IMR-90 (cell line): Measurements from ENCODE around the gene PRPH2. TPM values are rescaled to one million over a fixed set of nuclear protein-coding genes. Genes with fewer than 3 reads are reported as not detected.

Experiments used
- ATAC-seq: fragments of 200-7000 bp; cut with Tn5 transposase; 2 replicates; pipeline ENCODE4 v1.9.1; 2020; ENCODE audit warnings: low read depth, mild to moderate bottlenecking, moderate library complexity
- BruUV-seq: library from RNA; stranded (reverse); fragments of 400-500 nt; replicated peaks from 2 replicates; lab custom pipeline; 2021; lab: Mats Ljungman, UMichigan
- CTCF ChIA-PET: fragments of 300-600 bp; formaldehyde crosslinking; extraction: SDS; loops from one replicate; lab custom pipeline; 2021; ENCODE audit warnings: antibody characterized with exemption; lab: Yijun Ruan, JAX
- POLR2A ChIA-PET: fragments of 300-600 bp; sonication (Branson Sonifier 250); formaldehyde crosslinking; loops from one replicate; lab custom pipeline; 2022; ENCODE audit warnings: antibody characterized with exemption; ENCODE audit not compliant: unreplicated experiment; lab: Charles Lee
- DNase-seq: peaks from one replicate; pipeline ENCODE4 v3.0.0; 2013
- H2AFZ ChIP-seq: replicated peaks from 2 replicates; pipeline ENCODE3; 2013; ENCODE audit warnings: low read length, mild to moderate bottlenecking; ENCODE audit not compliant: poor library complexity
- H2AK5ac ChIP-seq: 2 replicates; pipeline ENCODE4 v1.6.1; 2013; ENCODE audit warnings: low read depth, low read length, inconsistent platforms
- H2AK9ac ChIP-seq: replicated peaks from 2 replicates; pipeline ENCODE3; 2013; ENCODE audit warnings: mild to moderate bottlenecking, low read depth, low read length, moderate library complexity; ENCODE audit not compliant: poor library complexity
- H2BK120ac ChIP-seq: 2 replicates; pipeline ENCODE4 v1.6.1; 2013; ENCODE audit warnings: low read depth, low read length, inconsistent platforms
- H2BK15ac ChIP-seq: 3 replicates; pipeline ENCODE4 v1.6.1; 2013; ENCODE audit warnings: low read depth, low read length, inconsistent platforms
- H2BK20ac ChIP-seq: 2 replicates; pipeline ENCODE4 v1.6.1; 2013; ENCODE audit warnings: low read depth, mild to moderate bottlenecking, inconsistent platforms, low read length, moderate library complexity
- H2BK5ac ChIP-seq: 2 replicates; pipeline ENCODE4 v1.6.1; 2013; ENCODE audit warnings: mild to moderate bottlenecking, low read depth, low read length, inconsistent platforms; ENCODE audit not compliant: poor library complexity, severe bottlenecking
- H3K14ac ChIP-seq: replicated peaks from 2 replicates; pipeline ENCODE4 v1.6.1; 2013; ENCODE audit warnings: low read depth, low read length, inconsistent platforms
- H3K18ac ChIP-seq: 2 replicates; pipeline ENCODE4 v1.6.1; 2013; ENCODE audit warnings: low read depth, low read length, control low read depth
- H3K23ac ChIP-seq: 2 replicates; pipeline ENCODE4 v1.6.1; 2013; ENCODE audit warnings: low read depth, low read length, inconsistent platforms
- H3K27ac ChIP-seq: 2 replicates; pipeline ENCODE4 v1.5.1; 2013; ENCODE audit warnings: mild to moderate bottlenecking, control low read depth, low read length; ENCODE audit not compliant: insufficient read depth
- H3K27me3 ChIP-seq: 2 replicates; pipeline ENCODE4 v1.6.1; 2013; ENCODE audit warnings: low read length; ENCODE audit not compliant: control insufficient read depth, insufficient read depth
- H3K36me3 ChIP-seq: 2 replicates; pipeline ENCODE4 v1.6.1; 2013; ENCODE audit warnings: low read length, mixed read lengths; ENCODE audit not compliant: control insufficient read depth, insufficient read depth
- H3K4ac ChIP-seq: 2 replicates; pipeline ENCODE4 v1.6.1; 2013; ENCODE audit warnings: low read depth, low read length, inconsistent platforms
- H3K4me1 ChIP-seq: 2 replicates; pipeline ENCODE4 v1.6.1; 2013; ENCODE audit warnings: low read length, mixed read lengths; ENCODE audit not compliant: control insufficient read depth, insufficient read depth
- H3K4me2 ChIP-seq: 2 replicates; pipeline ENCODE4 v1.6.1; 2013; ENCODE audit warnings: low read depth, mild to moderate bottlenecking, control low read depth, low read length, moderate library complexity
- H3K4me3 ChIP-seq: 2 replicates; pipeline ENCODE4 v1.5.1; 2013; ENCODE audit warnings: low read depth, mild to moderate bottlenecking, control low read depth, low read length, moderate library complexity; ENCODE audit not compliant: insufficient read depth
- H3K56ac ChIP-seq: 2 replicates; pipeline ENCODE4 v1.6.1; 2013; ENCODE audit warnings: low read length, inconsistent platforms; ENCODE audit not compliant: insufficient read depth; ENCODE audit errors: extremely low read depth
- H3K79me1 ChIP-seq, 2 experiments: 2 replicates each; pipeline ENCODE4 v1.6.1; 2013; ENCODE audit warnings: low read length in 2 of 2, inconsistent platforms in 1 of 2, low read depth in 1 of 2
- H3K9ac ChIP-seq: 2 replicates; pipeline ENCODE4 v1.6.1; 2013; ENCODE audit warnings: low read depth, low read length, control low read depth
- H3K9me1 ChIP-seq: 2 replicates; pipeline ENCODE4 v1.6.1; 2013; ENCODE audit warnings: low read length, inconsistent platforms; ENCODE audit not compliant: insufficient read depth
- H3K9me3 ChIP-seq: 2 replicates; pipeline ENCODE4 v1.6.1; 2013; ENCODE audit warnings: low read length; ENCODE audit not compliant: control insufficient read depth, insufficient read depth
- H4K20me1 ChIP-seq: 2 replicates; pipeline ENCODE4 v1.6.1; 2013; ENCODE audit warnings: low read length, inconsistent platforms; ENCODE audit not compliant: insufficient read depth
- H4K5ac ChIP-seq: 2 replicates; pipeline ENCODE4 v1.6.1; 2013; ENCODE audit warnings: mild to moderate bottlenecking, low read depth, low read length, control low read depth
- H4K8ac ChIP-seq, 2 experiments: 2 replicates each; pipeline ENCODE4 v1.6.1; 2013; ENCODE audit warnings: low read depth in 2 of 2, low read length in 2 of 2, control low read depth in 1 of 2, inconsistent platforms in 1 of 2
- H4K91ac ChIP-seq: 2 replicates; pipeline ENCODE4 v1.6.1; 2013; ENCODE audit warnings: low read depth, low read length, inconsistent platforms; ENCODE audit not compliant: insufficient read depth
- BHLHE40 ChIP-seq: fragments of 150-350 bp; IDR thresholded peaks from 2 replicates; pipeline ENCODE4 v1.6.1; 2016; ENCODE audit warnings: mild to moderate bottlenecking, low read depth, low read length
- CEBPB ChIP-seq: IDR thresholded peaks from 2 replicates; pipeline ENCODE4 v1.6.1; 2012; ENCODE audit warnings: low read depth, low read length, improper control_type of control experiment
- CHD1 ChIP-seq: IDR thresholded peaks from 2 replicates; pipeline ENCODE4 v1.6.1; 2012; ENCODE audit warnings: low read depth, low read length, improper control_type of control experiment
- FOS ChIP-seq: fragments of 150-350 bp; IDR thresholded peaks from 2 replicates; pipeline ENCODE4 v1.6.1; 2016; ENCODE audit warnings: low read depth, low read length
- MAFK ChIP-seq: IDR thresholded peaks from 2 replicates; pipeline ENCODE4 v1.6.1; 2012; ENCODE audit warnings: low read depth, low read length, improper control_type of control experiment
- MAZ ChIP-seq: IDR thresholded peaks from 2 replicates; pipeline ENCODE4 v1.6.1; 2012; ENCODE audit warnings: low read depth, mild to moderate bottlenecking, low read length, improper control_type of control experiment, moderate library complexity, borderline replicate concordance
- MXI1 ChIP-seq: IDR thresholded peaks from 2 replicates; pipeline ENCODE4 v1.6.1; 2012; ENCODE audit warnings: low read depth, mild to moderate bottlenecking, low read length, moderate library complexity, borderline replicate concordance
- NFE2L2 ChIP-seq: fragments of 150-350 bp; IDR thresholded peaks from 2 replicates; pipeline ENCODE4 v1.6.1; 2016; ENCODE audit warnings: low read depth, mild to moderate bottlenecking, low read length
- POLR2A ChIP-seq: IDR thresholded peaks from 2 replicates; pipeline ENCODE4 v1.6.1; 2012; ENCODE audit warnings: mild to moderate bottlenecking, low read depth, low read length
- RAD21 ChIP-seq: IDR thresholded peaks from 2 replicates; pipeline ENCODE4 v1.6.1; 2012; ENCODE audit warnings: low read length, improper control_type of control experiment
- RCOR1 ChIP-seq: IDR thresholded peaks from 2 replicates; pipeline ENCODE4 v1.6.1; 2012; ENCODE audit warnings: mild to moderate bottlenecking, low read length, improper control_type of control experiment; ENCODE audit not compliant: insufficient replicate concordance
- RFX5 ChIP-seq: IDR thresholded peaks from 2 replicates; pipeline ENCODE4 v1.8.0; 2012; ENCODE audit warnings: low read depth, mild to moderate bottlenecking, low read length, moderate library complexity
- SMC3 ChIP-seq: fragments of 150-350 bp; IDR thresholded peaks from 2 replicates; pipeline ENCODE4 v1.6.1; 2016; ENCODE audit warnings: low read depth, mild to moderate bottlenecking, antibody characterized with exemption, low read length, moderate library complexity
- WGBS, 2 experiments: methylation state at CpG; one replicate each; pipeline versions ENCODE4 v1.1.5 to v1.1.7; 2013; ENCODE audit warnings: missing lambda C conversion rate in 2 of 2; ENCODE audit not compliant: insufficient read length in 1 of 2; ENCODE audit errors: extremely low coverage in 2 of 2; 5-methylcytosine and 5-hydroxymethylcytosine counted together
- dilution Hi-C: fragments of 300-500 bp; cut with HindIII; formaldehyde crosslinking; loops from one replicate; pipeline ENCODE4 v1.14.3; 2018; ENCODE audit warnings: low sequenced_read_pairs; ENCODE audit not compliant: unreplicated experiment
- in situ Hi-C: fragments of 300-500 bp; cut with MboI; formaldehyde crosslinking; loops from 3 replicates; pipeline ENCODE4 v1.14.3; 2019; ENCODE audit warnings: low sequenced_read_pairs, inconsistent platforms, mixed read lengths
- intact Hi-C: fragments of 100-400 bp; cut with micrococcal nuclease; formaldehyde crosslinking; loops from 2 replicates; pipeline ENCODE4 v1.10.0; 2022
- polyA plus RNA-seq, 3 experiments: library from polyadenylated mRNA; depleted of rRNA; stranded (reverse); fragments of >200 nt; gene quantifications; 2 replicates each; pipeline ENCODE4 v1.2.3, GENCODE V29; 2012; ENCODE audit warnings: low replicate concordance in 1 of 3
- total RNA-seq: library from RNA; depleted of rRNA; stranded (reverse); fragments of >200 nt; gene quantifications from 2 replicates; pipeline ENCODE4 v1.2.3, GENCODE V29; 2012
- TF ChIP-seq, protein P1 (sequence below): fragments of 150-350 bp; IDR thresholded peaks from 2 replicates; pipeline ENCODE4 v1.6.1; 2016; ENCODE audit warnings: low read depth, mild to moderate bottlenecking, low read length, moderate library complexity, borderline replicate concordance
- TF ChIP-seq, protein P2 (sequence below): fragments of 150-350 bp; IDR thresholded peaks from 2 replicates; pipeline ENCODE4 v1.6.1; 2017; ENCODE audit warnings: mild to moderate bottlenecking, antibody characterized with exemption, low read length, low read depth
- TF ChIP-seq, protein P3 (sequence below): conservative IDR thresholded peaks from 2 replicates; pipeline ENCODE4 v1.5.1; 2012; ENCODE audit warnings: mild to moderate bottlenecking, low read depth, low read length, improper control_type of control experiment

Gene PRPH2
- total and polyA plus RNA-seq, 2 of the 4 experiments (the other 2 are of a cell fraction): 1.0 to 1.1 TPM

DNA sequence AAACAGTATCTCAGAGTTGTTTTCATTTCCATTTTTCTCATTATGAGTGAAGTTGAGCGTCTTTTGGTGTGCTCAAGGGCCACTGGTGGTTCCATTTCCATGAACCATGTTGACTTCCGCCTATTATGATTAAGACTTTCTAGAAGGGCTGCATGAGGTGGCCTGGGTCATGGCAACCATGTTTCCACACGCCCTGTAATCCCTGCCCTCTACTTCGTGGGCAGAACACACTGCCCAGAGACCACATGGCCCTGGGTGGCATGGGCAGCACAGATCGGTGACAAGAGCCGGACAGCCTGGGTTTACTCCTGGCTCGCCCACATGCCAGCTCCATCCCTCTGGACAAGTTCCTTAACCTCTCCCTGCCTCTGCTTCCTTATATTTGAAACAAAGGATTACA is 14.8 kb downstream of the PRPH2 start:
- Histone ChIP-seq H2AK9ac (no peak overlapping the region), H4K91ac (no peak overlapping the region), H2AFZ (no peak overlapping the region), H3K4ac (no peak overlapping the region), H3K36me3 (no peaks in the 10 kb centered on the region; the same call in 1 of the 2 replicates), H3K27me3 (no peaks in the 10 kb centered on the region), H2BK120ac (no peak overlapping the region), H3K4me1 (no peaks in the 10 kb centered on the region), H2BK15ac (no peak overlapping the region), H2BK5ac (no peak overlapping the region), H3K14ac (no peak overlapping the region), H3K79me1 (no peaks in the 10 kb centered on the region), H4K20me1 (no peaks in the 10 kb centered on the region), H4K5ac (no peak overlapping the region), H3K9ac (no peak overlapping the region), H4K8ac (no peak overlapping the region), H2BK20ac (no peak overlapping the region), H3K27ac (no peak overlapping the region), H2AK5ac (no peak overlapping the region), H3K23ac (no peak overlapping the region), H3K9me3 (peaks cover 9% of the 10 kb centered on the region), H3K18ac (no peak overlapping the region), H3K56ac (no peak overlapping the region), H3K4me2 (no peak overlapping the region), H3K4me3 (no peak overlapping the region), H3K9me1 (peaks cover 7% of the 10 kb centered on the region; the same call in 1 of the 2 replicates)
- in situ Hi-C loops (no loop called here), dilution Hi-C loops (no loop called here), intact Hi-C loops (no loop called here)
- TF ChIP-seq, protein P1, sequence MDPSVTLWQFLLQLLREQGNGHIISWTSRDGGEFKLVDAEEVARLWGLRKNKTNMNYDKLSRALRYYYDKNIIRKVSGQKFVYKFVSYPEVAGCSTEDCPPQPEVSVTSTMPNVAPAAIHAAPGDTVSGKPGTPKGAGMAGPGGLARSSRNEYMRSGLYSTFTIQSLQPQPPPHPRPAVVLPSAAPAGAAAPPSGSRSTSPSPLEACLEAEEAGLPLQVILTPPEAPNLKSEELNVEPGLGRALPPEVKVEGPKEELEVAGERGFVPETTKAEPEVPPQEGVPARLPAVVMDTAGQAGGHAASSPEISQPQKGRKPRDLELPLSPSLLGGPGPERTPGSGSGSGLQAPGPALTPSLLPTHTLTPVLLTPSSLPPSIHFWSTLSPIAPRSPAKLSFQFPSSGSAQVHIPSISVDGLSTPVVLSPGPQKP: no peak
- TF ChIP-seq RFX5: no peak
- TF ChIP-seq, protein P2, sequence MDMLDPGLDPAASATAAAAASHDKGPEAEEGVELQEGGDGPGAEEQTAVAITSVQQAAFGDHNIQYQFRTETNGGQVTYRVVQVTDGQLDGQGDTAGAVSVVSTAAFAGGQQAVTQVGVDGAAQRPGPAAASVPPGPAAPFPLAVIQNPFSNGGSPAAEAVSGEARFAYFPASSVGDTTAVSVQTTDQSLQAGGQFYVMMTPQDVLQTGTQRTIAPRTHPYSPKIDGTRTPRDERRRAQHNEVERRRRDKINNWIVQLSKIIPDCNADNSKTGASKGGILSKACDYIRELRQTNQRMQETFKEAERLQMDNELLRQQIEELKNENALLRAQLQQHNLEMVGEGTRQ: no peak
- TF ChIP-seq RAD21: no peak
- TF ChIP-seq NFE2L2: no peak
- no peak for TF ChIP-seq MAZ
- TF ChIP-seq MAFK: no peak
- no peak for TF ChIP-seq CEBPB
- no peak for TF ChIP-seq BHLHE40
- no peak for TF ChIP-seq RCOR1
- no peak for TF ChIP-seq SMC3
- no peak for TF ChIP-seq POLR2A
- TF ChIP-seq, protein P3, sequence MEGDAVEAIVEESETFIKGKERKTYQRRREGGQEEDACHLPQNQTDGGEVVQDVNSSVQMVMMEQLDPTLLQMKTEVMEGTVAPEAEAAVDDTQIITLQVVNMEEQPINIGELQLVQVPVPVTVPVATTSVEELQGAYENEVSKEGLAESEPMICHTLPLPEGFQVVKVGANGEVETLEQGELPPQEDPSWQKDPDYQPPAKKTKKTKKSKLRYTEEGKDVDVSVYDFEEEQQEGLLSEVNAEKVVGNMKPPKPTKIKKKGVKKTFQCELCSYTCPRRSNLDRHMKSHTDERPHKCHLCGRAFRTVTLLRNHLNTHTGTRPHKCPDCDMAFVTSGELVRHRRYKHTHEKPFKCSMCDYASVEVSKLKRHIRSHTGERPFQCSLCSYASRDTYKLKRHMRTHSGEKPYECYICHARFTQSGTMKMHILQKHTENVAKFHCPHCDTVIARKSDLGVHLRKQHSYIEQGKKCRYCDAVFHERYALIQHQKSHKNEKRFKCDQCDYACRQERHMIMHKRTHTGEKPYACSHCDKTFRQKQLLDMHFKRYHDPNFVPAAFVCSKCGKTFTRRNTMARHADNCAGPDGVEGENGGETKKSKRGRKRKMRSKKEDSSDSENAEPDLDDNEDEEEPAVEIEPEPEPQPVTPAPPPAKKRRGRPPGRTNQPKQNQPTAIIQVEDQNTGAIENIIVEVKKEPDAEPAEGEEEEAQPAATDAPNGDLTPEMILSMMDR: no peak
- TF ChIP-seq FOS: no peak
- no peak for TF ChIP-seq CHD1
- TF ChIP-seq MXI1: no peak
- DNase-seq: no peak
- BruUV-seq: no TSS peak
- no peak for ATAC-seq
- ChIA-PET POLR2A (no interaction called here), CTCF (no interaction called here)
- 61% methylated on average over 3 of the region's 7 CpGs; no CpG with 5 or more reads in 1 of the 2 experiments for WGBS, 2 experiments
